Panc1 (cell line): Measurements from ENCODE around the gene ID1. TPM values are rescaled to one million over a fixed set of nuclear protein-coding genes. Genes with fewer than 3 reads are reported as not detected.

ENCODE experiments used
- ATAC-seq: fragments of 200-7000 bp; cut with Tn5 transposase; 2 replicates; pipeline ENCODE4 v1.9.1; 2020; ENCODE audit warnings: mild to moderate bottlenecking, moderate library complexity
- BruUV-seq: library from RNA; stranded (reverse); fragments of 400-500 nt; replicated peaks from 2 replicates; lab custom pipeline; 2021; lab: Mats Ljungman, UMichigan
- CTCF ChIA-PET: fragments of 300-600 bp; sonication (Branson Sonifier 250); formaldehyde crosslinking; loops from one replicate; lab custom pipeline; 2022; ENCODE audit warnings: antibody characterized with exemption; lab: Charles Lee
- POLR2A ChIA-PET: fragments of 300-600 bp; sonication (Branson Sonifier 250); formaldehyde crosslinking; loops from one replicate; lab custom pipeline; 2022; ENCODE audit warnings: antibody characterized with exemption; lab: Charles Lee
- DNase-seq: peaks from one replicate; pipeline ENCODE4 v3.0.0-alpha.2; 2010; ENCODE audit warnings: low read depth, low spot score
- H3K27ac ChIP-seq: 2 replicates; pipeline ENCODE4 v1.5.1; 2011; ENCODE audit warnings: mild to moderate bottlenecking, low read length, inconsistent platforms
- H3K27me3 ChIP-seq: fragments of 200-500 bp; sonication (Bioruptor generic); 2 replicates; pipeline ENCODE4 v1.6.0; 2014; ENCODE audit warnings: low read length, inconsistent platforms; ENCODE audit not compliant: control insufficient read depth, insufficient read depth
- H3K36me3 ChIP-seq: fragments of 200-500 bp; sonication (Bioruptor generic); 2 replicates; pipeline ENCODE4 v1.5.1; 2014; ENCODE audit warnings: inconsistent platforms, mild to moderate bottlenecking, low read length, moderate library complexity; ENCODE audit not compliant: control insufficient read depth, insufficient read depth
- H3K4me1 ChIP-seq: 2 replicates; pipeline ENCODE4 v1.5.1; 2011; ENCODE audit warnings: inconsistent platforms, mild to moderate bottlenecking, low read length, moderate library complexity; ENCODE audit not compliant: control insufficient read depth, insufficient read depth
- H3K4me3 ChIP-seq, 2 experiments: 2 replicates each; pipeline ENCODE4 v1.5.1; 2011 to 2012; ENCODE audit warnings: low read depth in 2 of 2, low read length in 2 of 2, mild to moderate bottlenecking in 2 of 2, inconsistent platforms in 1 of 2, moderate library complexity in 1 of 2
- H3K9me3 ChIP-seq: fragments of 200-500 bp; sonication (Bioruptor generic); 2 replicates; pipeline ENCODE4 v1.5.1; 2014; ENCODE audit warnings: low read depth, mild to moderate bottlenecking, inconsistent platforms, low read length, moderate library complexity; ENCODE audit not compliant: control insufficient read depth, insufficient read depth
- CTCF ChIP-seq: fragments of 450-650 bp; IDR thresholded peaks from 2 replicates; pipeline ENCODE4 v1.5.1; 2017; ENCODE audit warnings: mild to moderate bottlenecking
- POLR2AphosphoS5 ChIP-seq: IDR thresholded peaks from 2 replicates; pipeline ENCODE4 v1.6.1; 2012; ENCODE audit warnings: mild to moderate bottlenecking, low read depth, low read length, moderate library complexity
- REST ChIP-seq, 2 experiments: IDR thresholded peaks; 2 replicates each; pipeline ENCODE4 v1.6.1; 2011 to 2012; ENCODE audit warnings: low read depth in 2 of 2, control low read depth in 1 of 2, low read length in 1 of 2, mild to moderate bottlenecking in 1 of 2, moderate library complexity in 1 of 2; ENCODE audit not compliant: insufficient read depth in 1 of 2
- SIN3A ChIP-seq: IDR thresholded peaks from 2 replicates; pipeline ENCODE4 v1.6.1; 2012; ENCODE audit warnings: low read depth, mild to moderate bottlenecking, low read length, moderate library complexity, borderline replicate concordance; ENCODE audit not compliant: insufficient read depth
- TCF7L2 ChIP-seq: IDR thresholded peaks from 2 replicates; pipeline ENCODE4 v1.6.1; 2011; ENCODE audit warnings: mild to moderate bottlenecking, low read depth, low read length, inconsistent platforms
- in situ Hi-C: cut with HindIII; loops from 2 replicates; pipeline ENCODE4 v1.10.0; 2016; ENCODE audit warnings: low sequenced_read_pairs, low pct_unique_long_range_greater_than_20kb
- intact Hi-C: fragments of 100-400 bp; cut with micrococcal nuclease; formaldehyde crosslinking; loops from one replicate; pipeline ENCODE4 v1.10.0; 2022; ENCODE audit not compliant: unreplicated experiment
- total RNA-seq: library from RNA; stranded (reverse); gene quantifications from one replicate; pipeline ENCODE4 v1.2.1, GENCODE V29; 2021; ENCODE audit not compliant: unreplicated experiment

Gene ID1
- total RNA-seq, 1 experiment from 2014 or later = 152 TPM

DNA sequence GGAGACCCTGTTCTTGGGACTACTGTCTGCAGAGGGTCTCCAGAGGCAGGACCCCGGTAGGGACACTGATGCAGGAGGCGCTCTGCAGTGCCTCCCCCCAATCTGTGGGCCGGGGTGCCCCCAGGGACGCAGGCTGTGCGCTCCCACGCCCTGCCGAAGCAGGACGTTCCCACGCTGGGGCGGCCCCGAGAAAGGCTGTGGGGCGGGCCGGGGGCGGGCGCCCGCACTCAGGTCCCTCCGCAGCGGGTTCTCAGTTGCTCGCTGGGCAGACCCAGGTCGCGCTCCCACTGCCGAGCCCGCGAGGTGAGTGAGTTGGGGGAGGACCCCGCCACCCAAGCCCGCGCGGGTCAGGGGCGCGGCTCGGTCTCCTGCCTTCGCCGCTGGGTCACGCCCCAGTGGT is 32.6 kb downstream of the ID1 start, which contains the start of gene COX4I2:
Gene COX4I2, plus strand, starts transcription at position 253 of the 400 bp plus-strand sequence. CDS start 1,106 bp downstream, outside the sequence.
- POLR2A ChIA-PET = no interaction called here
- Histone ChIP-seq H3K27me3 (no peaks in the 10 kb centered on the region), H3K9me3 (no peaks in the 10 kb centered on the region), H3K27ac (no peak within 1 kb of the TSS), H3K4me1 (no peaks in the 10 kb centered on the region), H3K36me3 (no peaks in the 10 kb centered on the region), H3K4me3 (no peak within 1 kb of the TSS)
- intact Hi-C loops (loop anchor here (10.0 kb wide), 1 partner anchor 557 kb away; no protein-coding TSS in a partner anchor), in situ Hi-C loops (no loop called here)
- DNase-seq (no peak), ATAC-seq (no peak)
- BruUV-seq = no TSS peak
- CTCF ChIA-PET = interaction anchor here (0.7 kb wide), 1 partner anchor 76 kb away, joined by 14 read pairs; no protein-coding TSS in a partner anchor
- TF ChIP-seq CTCF = no peak
- no peak for TF ChIP-seq REST (IDR thresholded peaks at IDR 0.05; ENCODE audit: insufficient read depth in 1 of 2, low read depth in 2 of 2, low read length in 1 of 2)
- TF ChIP-seq TCF7L2 = no peak
- TF ChIP-seq POLR2AphosphoS5 = no peak
- TF ChIP-seq SIN3A = no peak

DNA sequence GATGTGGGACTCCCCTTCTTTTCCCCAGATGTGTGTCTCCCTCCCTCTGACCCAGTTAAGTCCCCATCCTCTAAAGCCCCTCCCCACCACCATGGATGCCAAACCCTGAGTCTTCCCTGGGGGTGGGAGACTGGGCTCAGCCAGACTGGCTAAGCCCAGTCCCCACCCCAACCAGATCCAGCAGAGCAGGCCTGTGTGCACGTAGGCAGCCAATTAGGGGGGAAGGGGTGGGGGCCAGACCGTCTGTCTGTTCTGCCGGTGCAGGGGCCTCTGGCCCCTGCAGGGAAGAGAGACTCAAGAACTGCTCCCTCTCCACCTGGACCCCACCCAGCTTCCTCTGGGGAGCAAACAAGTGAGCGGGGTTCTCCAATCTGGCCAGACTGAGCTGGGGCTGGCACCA is 33.2 kb downstream of the ID1 start:
- Histone ChIP-seq H3K27ac (no peak overlapping the region), H3K9me3 (no peaks in the 10 kb centered on the region), H3K4me1 (no peaks in the 10 kb centered on the region), H3K4me3 (no peak overlapping the region), H3K36me3 (no peaks in the 10 kb centered on the region), H3K27me3 (no peaks in the 10 kb centered on the region)
- ATAC-seq = no peak
- DNase-seq = no peak
- ChIA-PET POLR2A (interaction anchor here (1.7 kb wide), 1 partner anchor 85 kb away, joined by 9 read pairs; no protein-coding TSS in a partner anchor), CTCF (interaction anchor here (1.4 kb wide), 1 partner anchor 85 kb away, joined by 4 read pairs; no protein-coding TSS in a partner anchor)
- intact Hi-C loops = loop anchor here (10.0 kb wide), 1 partner anchor 556 kb away; no protein-coding TSS in a partner anchor
- TF ChIP-seq SIN3A = no peak
- no peak for TF ChIP-seq POLR2AphosphoS5
- no peak for TF ChIP-seq TCF7L2
- no peak for TF ChIP-seq REST (IDR thresholded peaks at IDR 0.05; ENCODE audit: insufficient read depth in 1 of 2, low read depth in 2 of 2, low read length in 1 of 2)
- no peak for TF ChIP-seq CTCF
- in situ Hi-C loops = no loop called here
- BruUV-seq = no TSS peak
